Spleen (tissue), 11 donors: ENCODE measurements around the gene NPPC. TPM values are rescaled to one million over a fixed set of nuclear protein-coding genes. Genes with fewer than 3 reads are reported as not detected.

ENCODE experiments used
- DNase-seq: peaks from one replicate; pipeline ENCODE4 v3.0.0-alpha.2; 2020
- H3K27ac ChIP-seq, 8 donors: fragments of 200-600 bp; sonication (generic) in 7 of 8; 1 replicate in 4 of 8; 2 replicates in 4 of 8; pipeline versions ENCODE4 v1.5.0 to v1.8.0; 2016 to 2021; ENCODE audit warnings: inconsistent platforms in 4 of 8, mild to moderate bottlenecking in 4 of 8, moderate library complexity in 1 of 8
- H3K27me3 ChIP-seq, 7 donors: fragments of 200-600 bp; sonication (generic) in 6 of 7; replicated peaks in 1 of 7; 1 replicate in 4 of 7; 2 replicates in 3 of 7; pipeline versions ENCODE4 v1.5.0 to v1.8.0; 2016 to 2021; ENCODE audit warnings: inconsistent platforms in 3 of 7, mild to moderate bottlenecking in 1 of 7
- H3K36me3 ChIP-seq, 6 donors: fragments of 200-600 bp; sonication (generic) in 5 of 6; 1 replicate in 4 of 6; 2 replicates in 2 of 6; pipeline versions ENCODE4 v1.5.0 to v1.8.0; 2016 to 2021; ENCODE audit warnings: inconsistent platforms in 2 of 6
- H3K4me1 ChIP-seq, 6 donors: fragments of 200-600 bp; sonication (generic) in 5 of 6; 1 replicate in 3 of 6; 2 replicates in 3 of 6; pipeline versions ENCODE4 v1.5.0 to v1.8.0; 2016 to 2021; ENCODE audit warnings: inconsistent platforms in 3 of 6
- H3K4me3 ChIP-seq, 8 donors: fragments of 200-600 bp; sonication (generic) in 7 of 8; 1 replicate in 4 of 8; 2 replicates in 4 of 8; pipeline versions ENCODE4 v1.5.0 to v1.8.0; 2016 to 2021; ENCODE audit warnings: inconsistent platforms in 4 of 8, mild to moderate bottlenecking in 4 of 8, moderate library complexity in 2 of 8
- H3K9me3 ChIP-seq, 8 donors: fragments of 200-600 bp; sonication (generic) in 7 of 8; 1 replicate in 4 of 8; 2 replicates in 4 of 8; pipeline versions ENCODE4 v1.5.0 to v1.8.0; 2016 to 2021; ENCODE audit warnings: inconsistent platforms in 4 of 8
- POLR2A ChIP-seq, 3 donors: fragments of 450-650 bp; IDR thresholded peaks; one replicate each; pipeline ENCODE4 v1.5.1; 2017; ENCODE audit warnings: antibody characterized with exemption in 3 of 3, mild to moderate bottlenecking in 1 of 3
- POLR2AphosphoS5 ChIP-seq, 3 donors: sonication (generic); formaldehyde crosslinking; IDR thresholded peaks; one replicate each; pipeline ENCODE4 v1.5.1; 2017; ENCODE audit warnings: antibody characterized with exemption in 3 of 3
- WGBS, 5 donors: extraction: QIAGEN DNeasy Blood & Tissue Kit in 3 of 5; methylation state at CpG; one replicate each; pipeline versions ENCODE4 v1.1.5 to v1.1.7; 2013 to 2018; 5-methylcytosine and 5-hydroxymethylcytosine counted together
- intact Hi-C: fragments of 100-400 bp; cut with DNase I; formaldehyde crosslinking; loops from one replicate; pipeline ENCODE4 v1.15.0; 2023; ENCODE audit warnings: low total_unique reads
- polyA plus RNA-seq, 3 donors: library from polyadenylated mRNA; stranded (reverse); fragments of 200-250 nt; gene quantifications; one replicate each; pipeline ENCODE4 v1.2.1, GENCODE V29; 2013
- total RNA-seq, 7 donors: library from RNA; depleted of rRNA in 3 of 7; stranded (reverse); fragments of >200 nt in 3 of 7; fragmentation: NEBNext Ultra II Directional in 4 of 7; extraction: Animal tissue kit (Norgen Biotek cat#: 25700) in 4 of 7; gene quantifications; one replicate each; pipeline versions ENCODE4 v1.1.0 to v1.2.1, GENCODE V29; 2016 to 2021
- TF ChIP-seq, protein P1 (sequence below), 11 experiments: fragments of 200-600 bp in 7 of 11; fragments of 450-650 bp in 4 of 11; sonication (generic) in 4 of 11; IDR thresholded peaks in 8 of 11; conservative IDR thresholded peaks in 3 of 11; 1 replicate in 7 of 11; 2 replicates in 4 of 11; pipeline versions ENCODE4 v1.4.0 to v1.8.0; 2016 to 2021; ENCODE audit warnings: antibody characterized with exemption in 11 of 11, inconsistent platforms in 4 of 11, mild to moderate bottlenecking in 1 of 11
- donor health status: healthy with polysubstance abuse.
- donor health status: DM: no; HTN: no; CAD: no; lungs with moderate emphysema.
- donor health status: DM: no; HTN: no; CAD: no.
- donor health status: Bipolar disorder and iron deficiency.
- donor health status: healthy.
- donor health status: DM: no; HTN: no; CAD: no.
- donor health status: DM: yes; HTN: yes; CAD: no.

NPPC gene
- total and polyA plus RNA-seq, 10 donors = 0.10 to 2.2 (median 0.84) TPM; not detected in 6

DNA sequence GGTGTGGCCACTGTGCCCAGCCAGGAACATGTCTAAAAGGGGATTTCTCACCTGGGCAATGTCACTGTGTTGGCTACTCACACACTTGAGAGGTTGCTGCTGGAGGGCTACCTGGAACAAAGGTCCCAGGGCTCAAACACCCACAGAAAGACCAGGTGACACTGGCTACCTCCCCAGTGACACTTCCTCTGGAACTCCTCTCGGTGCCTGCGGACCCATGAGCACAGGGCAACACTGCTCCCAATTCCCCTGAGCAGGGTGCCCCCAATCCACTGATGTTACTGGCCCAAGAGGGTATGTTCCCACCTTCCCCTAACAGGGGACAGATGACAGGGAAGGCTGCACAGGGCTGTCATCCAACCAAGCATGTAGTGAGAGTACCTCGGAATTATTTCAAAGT lies 5.8 kb downstream of the NPPC start:
- TF ChIP-seq, protein P1, sequence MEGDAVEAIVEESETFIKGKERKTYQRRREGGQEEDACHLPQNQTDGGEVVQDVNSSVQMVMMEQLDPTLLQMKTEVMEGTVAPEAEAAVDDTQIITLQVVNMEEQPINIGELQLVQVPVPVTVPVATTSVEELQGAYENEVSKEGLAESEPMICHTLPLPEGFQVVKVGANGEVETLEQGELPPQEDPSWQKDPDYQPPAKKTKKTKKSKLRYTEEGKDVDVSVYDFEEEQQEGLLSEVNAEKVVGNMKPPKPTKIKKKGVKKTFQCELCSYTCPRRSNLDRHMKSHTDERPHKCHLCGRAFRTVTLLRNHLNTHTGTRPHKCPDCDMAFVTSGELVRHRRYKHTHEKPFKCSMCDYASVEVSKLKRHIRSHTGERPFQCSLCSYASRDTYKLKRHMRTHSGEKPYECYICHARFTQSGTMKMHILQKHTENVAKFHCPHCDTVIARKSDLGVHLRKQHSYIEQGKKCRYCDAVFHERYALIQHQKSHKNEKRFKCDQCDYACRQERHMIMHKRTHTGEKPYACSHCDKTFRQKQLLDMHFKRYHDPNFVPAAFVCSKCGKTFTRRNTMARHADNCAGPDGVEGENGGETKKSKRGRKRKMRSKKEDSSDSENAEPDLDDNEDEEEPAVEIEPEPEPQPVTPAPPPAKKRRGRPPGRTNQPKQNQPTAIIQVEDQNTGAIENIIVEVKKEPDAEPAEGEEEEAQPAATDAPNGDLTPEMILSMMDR (IDR thresholded peaks at IDR 0.05 in 8 of 11, conservative IDR thresholded peaks at IDR 0.05 in 3 of 11) = no peak
- no peak for TF ChIP-seq POLR2AphosphoS5 (IDR thresholded peaks at IDR 0.05)
- no peak for TF ChIP-seq POLR2A (IDR thresholded peaks at IDR 0.05)
- H3K4me1 ChIP-seq = peaks cover 0 to 9% (median 6%) of the 10 kb centered on the region in 6 donors
- no peak overlapping the region for H3K27ac ChIP-seq
- WGBS, 5 donors = 82 to 95% (median 88%) methylated on average over 3 of the region's 3 CpGs
- DNase-seq = peak; percentile 56
- H3K9me3 ChIP-seq = no peaks in the 10 kb centered on the region
- intact Hi-C loops = no loop called here
- no peak overlapping the region for H3K4me3 ChIP-seq
- H3K36me3 ChIP-seq = no peaks in the 10 kb centered on the region
- H3K27me3 ChIP-seq = peaks cover 0 to 58% (median 19%) of the 10 kb centered on the region in 7 donors

DNA sequence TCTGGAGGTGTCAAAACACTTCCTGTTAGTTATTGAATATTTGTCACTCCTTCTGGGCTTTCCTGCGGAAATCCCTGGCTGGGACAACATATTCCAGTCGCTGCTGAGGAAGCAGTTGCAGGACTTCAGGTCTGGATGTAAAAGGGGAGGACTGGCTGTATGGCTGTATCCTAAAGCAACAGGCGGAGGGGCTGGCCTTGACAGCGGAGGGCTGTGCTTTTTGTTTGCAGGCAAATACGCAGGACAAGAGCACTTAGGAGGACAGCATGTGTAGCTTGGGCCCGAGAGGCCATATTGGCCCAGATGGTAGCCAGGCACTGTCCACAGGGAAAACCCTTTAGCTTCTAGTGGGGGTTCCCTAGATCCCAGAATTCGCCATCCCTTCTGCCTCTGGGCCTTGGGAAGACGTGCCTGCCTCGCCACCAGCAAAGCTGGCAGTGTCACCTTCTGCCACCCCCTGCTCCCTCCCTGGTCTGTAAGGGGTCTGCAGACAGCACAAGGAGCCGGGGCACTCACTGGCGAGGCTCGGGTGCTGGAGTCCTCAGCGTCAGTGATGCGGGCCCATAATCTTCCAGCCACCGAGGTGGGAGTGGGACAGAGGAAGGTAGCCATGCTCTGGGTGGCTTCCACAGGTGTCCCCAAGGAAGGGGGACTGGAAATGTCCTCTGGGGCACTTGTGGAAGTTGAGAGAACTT lies 6.7 kb downstream of the NPPC start:
- no peaks in the 10 kb centered on the region for H3K36me3 ChIP-seq
- 82 to 91% (median 88%) methylated on average over 10 to 15 of the region's 15 CpGs for WGBS, 5 donors
- peaks cover 0 to 50% (median 10%) of the 10 kb centered on the region in 7 donors for H3K27me3 ChIP-seq
- H3K9me3 ChIP-seq = no peaks in the 10 kb centered on the region
- H3K27ac ChIP-seq = no peak overlapping the region
- TF ChIP-seq POLR2AphosphoS5 (IDR thresholded peaks at IDR 0.05) = no peak
- TF ChIP-seq, protein P1 (IDR thresholded peaks at IDR 0.05 in 8 of 11, conservative IDR thresholded peaks at IDR 0.05 in 3 of 11) = no peak
- no peak for TF ChIP-seq POLR2A (IDR thresholded peaks at IDR 0.05)
- H3K4me3 ChIP-seq = no peak overlapping the region
- H3K4me1 ChIP-seq = no peaks in the 10 kb centered on the region
- peak; percentile 65 for DNase-seq
- intact Hi-C loops = no loop called here

DNA sequence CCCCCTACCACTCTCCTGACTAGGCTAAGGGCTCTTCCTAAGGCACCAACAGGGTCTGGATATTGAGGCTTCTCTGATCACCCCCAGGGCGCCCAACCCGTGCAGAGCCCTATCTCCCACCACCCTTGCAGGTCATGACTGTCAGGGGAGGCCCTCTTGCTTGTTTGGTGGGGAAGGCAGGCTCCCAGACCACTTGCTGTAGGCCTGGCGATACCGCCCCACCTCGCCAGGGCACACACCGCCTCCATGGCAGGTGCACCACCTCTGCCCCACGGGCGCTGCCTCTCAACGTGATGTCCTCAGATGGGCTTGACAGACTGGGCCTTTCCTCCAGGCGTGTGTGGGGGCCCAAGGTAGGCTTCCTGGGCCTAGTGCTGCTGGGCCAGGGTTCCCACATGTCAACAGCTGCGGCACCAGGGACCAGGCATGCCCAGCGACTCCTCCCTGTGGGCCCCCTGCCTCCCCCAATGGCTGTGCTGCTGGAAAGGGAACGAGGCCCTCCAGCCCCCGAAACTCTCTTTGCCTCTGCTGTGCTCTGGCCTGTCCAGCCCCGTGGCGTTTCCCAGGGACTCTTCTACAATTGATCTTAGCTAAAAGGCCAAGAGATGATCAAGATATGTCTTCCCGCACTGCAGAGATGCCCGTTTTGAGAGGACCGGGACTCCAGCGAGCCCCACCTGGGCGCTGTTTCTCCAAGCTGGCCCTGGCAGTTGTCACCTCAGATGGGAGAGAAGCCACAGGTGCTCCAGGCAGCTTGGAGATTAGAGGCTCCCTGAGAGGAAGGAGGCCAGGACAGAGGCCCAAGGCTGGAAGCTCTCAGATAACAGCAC lies 7.5 kb downstream of the NPPC start:
- Histone ChIP-seq H3K4me1 (no peaks in the 10 kb centered on the region), H3K36me3 (no peaks in the 10 kb centered on the region), H3K27ac (no peak overlapping the region), H3K4me3 (no peak overlapping the region), H3K9me3 (no peaks in the 10 kb centered on the region), H3K27me3 (peaks cover 0 to 44% (median 3%) of the 10 kb centered on the region in 7 donors)
- intact Hi-C loops = no loop called here
- TF ChIP-seq POLR2AphosphoS5 (IDR thresholded peaks at IDR 0.05) (no peak), POLR2A (IDR thresholded peaks at IDR 0.05) (no peak)
- TF ChIP-seq, protein P1 (IDR thresholded peaks at IDR 0.05 in 8 of 11, conservative IDR thresholded peaks at IDR 0.05 in 3 of 11) = no peak
- WGBS, 5 donors = 92 to 96% (median 93%) methylated on average over 15 to 21 of the region's 21 CpGs
- peak; percentile 72 for DNase-seq
